Stimulated activated CD8-positive, alpha-beta memory T cell treated with anti-CD3 and anti-CD28 coated beads, Interleukin-12 subunit alpha, Interleukin-12 subunit beta, amount 100 ng/mL, for 1 hour (primary cell): Measurements from ENCODE around the gene LMO7.
"Not testable (repeated sequence)": the region's sequence is repeated elsewhere in the genome, so short reads cannot be mapped to it uniquely, and the experiment has no call there.

Source experiments
- DNase-seq: peaks from one replicate; pipeline ENCODE4 v3.0.0-alpha.2; 2020; ENCODE audit warnings: low read depth

Gene LMO7

GRCh38 chr13:75771818-75772217 is 135.7 kb downstream of the LMO7 start:
- DNase-seq = no peak

DNA sequence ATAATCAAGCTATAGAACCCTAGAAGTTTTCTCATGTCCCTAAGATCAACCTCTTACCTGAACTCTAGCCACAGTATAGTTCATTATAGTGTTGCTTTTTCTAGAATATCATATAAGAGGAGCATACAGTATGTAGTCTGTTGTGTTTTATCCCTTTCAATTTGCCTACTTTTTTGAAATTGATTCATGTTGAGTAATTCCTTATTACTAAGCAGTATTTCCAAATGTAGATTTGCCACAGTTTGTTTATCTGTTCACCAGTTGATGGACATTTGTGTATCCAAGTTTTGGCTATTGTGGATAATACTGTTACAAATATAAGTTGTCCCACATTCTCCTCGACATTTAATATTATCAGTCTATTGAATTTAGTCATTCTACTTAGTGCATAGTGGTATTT is 138.0 kb downstream of the LMO7 start:
- DNase-seq = no peak

GRCh38 chr13:75776550-75776949 is 140.4 kb downstream of the LMO7 start:
- DNase-seq = no peak

- DNase-seq = no peak
Observed at GRCh38 chr13:75779393-75779792, 143.3 kb downstream of the LMO7 start.

DNA sequence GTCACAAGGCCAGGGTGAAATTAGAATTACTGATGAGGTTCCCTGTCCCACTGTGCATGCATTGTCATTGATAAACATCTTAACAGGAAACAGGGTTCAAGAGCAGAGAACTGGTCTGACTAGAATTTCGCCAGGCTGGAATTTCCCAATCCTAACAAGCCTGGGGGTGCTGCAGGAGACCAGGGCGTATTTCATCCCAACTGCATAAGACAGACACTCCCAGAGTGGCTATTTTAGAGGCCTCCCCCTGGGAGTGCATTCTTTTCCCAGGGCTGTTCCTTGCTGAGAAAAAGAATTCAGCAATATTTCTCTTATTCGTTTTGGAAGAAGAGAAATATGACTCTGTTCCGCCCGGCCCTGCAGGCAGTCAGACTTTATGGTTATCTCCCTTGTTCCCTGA is 144.0 kb downstream of the LMO7 start:
- not testable (repeated sequence) for DNase-seq

- no peak for DNase-seq
Observed at GRCh38 chr13:75782985-75783384, 146.9 kb downstream of the LMO7 start.

GRCh38 chr13:75784003-75784402 is 147.9 kb downstream of the LMO7 start:
- no peak for DNase-seq

DNA sequence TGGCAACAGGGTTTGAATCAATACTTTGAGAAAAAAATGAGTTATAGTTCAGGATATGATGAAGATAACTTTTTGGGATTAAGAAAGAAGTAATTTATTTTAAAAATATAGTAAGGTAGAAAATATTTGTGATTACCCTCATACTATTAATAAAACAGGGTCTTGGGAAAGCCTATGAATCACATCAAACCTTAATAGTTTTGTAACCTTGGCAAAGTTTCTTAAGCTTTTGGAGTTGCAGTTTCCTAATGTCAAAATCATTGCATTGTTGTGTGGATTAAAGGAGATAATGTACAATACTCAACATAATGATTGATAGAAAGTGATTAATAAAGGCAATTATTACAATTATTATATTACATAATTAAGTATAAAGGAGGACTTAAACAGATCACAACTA is 149.0 kb downstream of the LMO7 start:
- no peak for DNase-seq

DNA sequence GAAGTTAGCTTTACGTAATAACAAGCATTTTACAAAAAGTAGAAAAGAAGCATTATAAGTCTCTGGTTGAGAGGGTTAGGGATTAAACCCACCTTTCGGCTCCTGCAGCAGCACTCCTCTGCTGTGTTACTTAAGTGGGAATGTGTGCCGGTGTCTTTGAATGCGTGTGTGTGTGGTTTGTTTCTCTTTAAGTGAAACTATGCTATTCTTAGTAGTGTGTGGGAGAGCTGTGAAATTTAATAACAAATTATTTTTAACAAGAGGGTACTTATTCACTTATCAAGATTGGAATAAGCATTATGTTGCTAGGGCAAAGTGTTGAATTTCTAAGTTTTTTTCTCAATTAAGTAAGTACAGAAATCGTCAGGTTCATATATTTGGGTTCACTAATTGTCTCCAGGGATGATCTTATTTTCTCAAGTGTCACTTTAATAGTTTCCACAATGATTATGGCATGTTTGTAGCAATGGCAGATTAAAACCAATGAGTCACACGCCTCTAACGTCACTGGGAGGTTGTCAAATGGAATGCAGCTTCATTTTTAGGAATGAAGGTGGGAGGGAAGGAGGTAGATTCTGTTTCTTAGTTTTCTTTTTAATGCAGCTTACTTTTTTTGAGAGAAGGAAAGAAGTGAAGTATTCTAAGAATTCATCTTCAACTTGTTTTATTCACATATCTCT is 151.3 kb downstream of the LMO7 start:
- no peak for DNase-seq

- DNase-seq = no peak
Observed at GRCh38 chr13:75788481-75788981, 152.4 kb downstream of the LMO7 start.

DNA sequence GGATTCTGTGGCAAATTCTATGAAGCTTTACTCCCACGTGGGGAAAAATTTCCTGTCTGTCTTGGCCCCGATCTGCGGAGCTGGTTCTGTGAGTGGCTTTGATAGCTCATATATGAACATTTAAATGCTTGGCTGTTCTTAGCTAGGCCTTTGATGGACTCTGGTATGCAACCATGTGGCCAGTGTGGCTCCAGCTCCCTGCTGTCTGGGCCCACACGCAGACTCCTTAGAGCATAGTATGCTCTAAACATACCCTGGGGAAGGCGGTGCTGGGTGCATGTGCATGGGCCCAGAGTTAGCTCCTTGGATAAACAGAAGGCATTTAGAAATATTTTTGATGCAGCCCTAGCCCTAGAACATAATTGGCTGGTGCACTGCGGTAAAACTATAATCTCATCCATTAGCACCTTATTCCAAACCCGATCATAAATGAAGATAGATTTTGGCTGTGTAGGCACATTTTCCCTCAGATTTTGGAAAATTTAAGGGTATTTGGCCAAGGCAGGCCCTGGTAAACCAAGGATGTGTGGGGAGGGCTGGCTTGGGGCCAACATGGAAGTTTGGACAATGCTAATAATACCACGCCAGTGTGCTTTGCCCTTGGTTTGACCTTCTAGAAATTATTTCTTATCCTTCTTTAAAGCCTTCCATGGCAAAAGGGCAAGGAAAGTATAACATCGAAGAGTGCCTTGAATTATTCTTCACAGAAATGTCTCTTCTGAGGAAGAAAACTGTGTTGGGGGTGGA is 153.5 kb downstream of the LMO7 start:
- DNase-seq = no peak

GRCh38 chr13:75790198-75790970 is 154.3 kb downstream of the LMO7 start:
- DNase-seq = no peak

DNA sequence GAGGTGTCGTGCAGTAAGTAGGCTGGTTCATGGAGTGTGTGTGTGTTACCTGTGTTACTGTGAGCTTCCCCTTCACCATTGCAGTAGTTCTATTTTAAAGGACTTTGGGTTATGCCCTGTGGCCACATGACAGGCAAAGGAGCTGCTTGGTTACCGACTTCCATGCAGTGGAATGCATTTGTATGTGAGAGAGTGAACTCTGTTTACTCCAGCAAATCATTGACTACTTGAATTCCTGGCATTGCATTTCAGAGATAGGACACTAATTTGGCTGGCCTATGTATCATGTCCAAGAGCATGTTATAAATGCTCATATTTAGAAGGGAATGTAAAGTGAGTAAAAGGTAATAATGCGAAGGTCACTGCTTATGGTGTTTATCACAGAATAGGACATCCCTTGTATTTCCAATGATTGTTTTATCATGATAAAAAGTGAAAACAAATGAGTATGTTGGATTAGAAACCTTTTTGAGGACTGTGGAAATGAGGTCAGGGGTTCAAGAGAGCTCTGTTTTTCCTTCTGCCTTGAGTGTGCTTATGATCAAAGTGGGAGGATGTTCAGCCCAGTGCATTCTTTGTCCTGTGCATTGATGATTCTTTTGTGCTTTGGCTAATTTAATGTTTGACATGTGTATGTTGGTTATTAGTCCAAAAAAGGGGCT is 156.5 kb downstream of the LMO7 start:
- DNase-seq = no peak

- not testable (repeated sequence) for DNase-seq
Observed at GRCh38 chr13:75793188-75793567, 157.0 kb downstream of the LMO7 start.

DNA sequence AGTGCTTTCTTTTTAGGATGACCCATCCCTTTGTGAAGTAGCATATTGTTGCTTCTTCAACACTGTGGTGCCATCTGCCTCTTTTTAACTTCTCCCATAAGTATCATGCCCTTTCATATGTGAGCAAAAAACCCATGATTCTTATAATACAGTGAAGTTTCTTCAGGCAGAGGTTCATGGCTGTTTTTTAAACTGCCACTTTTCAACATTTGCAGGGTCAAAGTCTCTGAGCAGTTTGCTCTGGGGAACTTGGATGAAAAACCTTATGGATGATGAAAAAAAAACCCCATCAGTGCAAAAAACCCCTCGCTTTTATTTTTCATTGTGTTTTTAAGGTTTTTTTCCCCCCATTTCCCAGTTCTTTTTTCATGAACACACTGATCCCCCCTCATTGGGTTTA is 158.5 kb downstream of the LMO7 start:
- DNase-seq = no peak

DNA sequence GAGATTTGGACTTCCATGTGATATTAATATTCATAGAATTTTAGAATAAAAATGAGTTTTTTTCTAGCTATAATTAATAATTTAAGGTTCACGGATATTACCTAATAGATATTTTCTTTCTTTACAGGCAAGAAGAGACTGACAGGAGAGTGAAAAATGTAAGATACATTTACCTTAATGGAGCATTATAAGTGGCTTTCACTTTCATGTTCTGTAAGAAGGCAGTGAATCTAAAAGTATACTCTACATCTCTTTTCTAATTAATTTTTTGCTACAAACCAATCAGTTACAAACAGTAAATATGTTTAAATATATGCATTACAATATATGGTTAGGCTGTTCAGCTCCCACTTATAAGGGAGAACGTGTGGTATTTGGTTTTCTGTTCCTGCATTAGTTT is 159.1 kb downstream of the LMO7 start:
- DNase-seq = no peak

DNA sequence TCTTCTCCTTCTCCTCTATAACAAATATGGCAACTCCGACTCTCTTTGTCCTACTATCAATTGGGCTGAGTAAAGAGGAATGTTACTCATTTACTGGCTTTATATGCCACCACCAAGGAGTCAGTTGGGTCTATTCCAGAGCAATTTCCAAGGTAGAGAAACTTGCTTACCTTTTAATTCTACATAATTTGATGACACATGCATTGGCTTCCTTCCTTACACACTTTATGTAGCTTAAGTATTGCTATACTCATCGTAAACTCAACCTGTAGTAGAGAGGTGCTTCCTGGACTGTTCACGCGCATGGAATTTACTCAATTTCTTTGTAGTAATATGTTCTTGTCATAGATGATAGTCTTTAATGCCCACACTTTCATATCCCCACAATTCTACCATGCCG is 160.7 kb downstream of the LMO7 start:
- no peak for DNase-seq

DNA sequence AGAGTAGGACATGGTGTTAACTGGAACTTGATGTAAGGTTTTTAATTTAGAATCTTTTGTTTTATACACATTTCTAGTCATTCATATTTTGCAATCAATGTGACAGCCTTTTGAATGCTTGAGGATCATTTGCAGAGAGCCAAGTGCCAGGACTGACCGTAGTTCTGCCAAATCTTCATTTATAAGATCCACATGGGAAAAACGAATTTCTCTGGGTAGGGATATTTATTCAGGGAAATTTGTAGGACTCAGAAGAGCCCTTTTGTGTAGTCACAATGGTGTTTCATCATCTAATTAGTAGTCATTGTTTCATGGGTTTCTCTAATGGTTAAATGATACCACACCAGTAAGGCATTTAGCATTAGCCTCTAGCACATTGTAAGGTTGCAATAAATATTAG is 161.1 kb downstream of the LMO7 start:
- DNase-seq = no peak

DNA sequence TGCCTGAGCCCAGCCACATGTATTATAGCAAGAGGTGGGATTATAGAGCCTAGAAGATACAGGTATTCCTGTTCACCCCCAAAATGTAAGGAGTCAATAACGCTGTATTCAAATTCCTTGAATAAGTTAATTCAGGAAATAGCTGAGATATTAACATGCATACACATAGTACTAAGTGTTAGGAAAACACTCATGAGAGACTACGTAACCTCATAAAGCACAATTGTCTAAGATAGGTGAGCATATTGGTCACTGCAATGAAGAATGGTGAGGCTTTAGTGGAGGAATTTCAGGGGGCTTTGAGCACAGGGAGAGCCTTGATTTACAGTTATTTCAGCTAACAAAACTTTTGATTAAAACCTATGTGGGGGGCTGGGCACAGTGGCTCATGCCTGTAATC is 161.6 kb downstream of the LMO7 start:
- no peak for DNase-seq

- DNase-seq = no peak
Observed at GRCh38 chr13:75798353-75799255, 162.5 kb downstream of the LMO7 start.

DNA sequence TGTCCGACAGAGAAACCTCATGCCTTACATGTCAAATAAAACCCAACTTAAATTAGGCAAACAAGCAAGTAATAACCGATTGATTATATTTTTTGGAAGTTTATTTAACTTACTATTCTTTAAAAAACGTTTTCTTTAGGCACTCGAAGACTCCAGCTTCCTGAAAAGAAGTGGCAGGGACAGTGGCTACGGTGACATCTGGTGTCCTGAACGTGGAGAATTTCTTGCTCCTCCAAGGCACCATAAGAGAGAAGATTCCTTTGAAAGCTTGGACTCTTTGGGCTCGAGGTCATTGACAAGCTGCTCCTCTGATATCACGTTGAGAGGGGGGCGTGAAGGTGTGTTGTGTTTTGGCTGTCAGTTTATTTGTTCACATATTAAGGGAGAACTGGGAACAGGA is 164.4 kb downstream of the LMO7 start:
- no peak for DNase-seq
